Measurements from ENCODE around the gene ANO4.

Gene ANO4

GRCh38 chr12:101001669-101002068 lies 207.1 kb downstream of the ANO4 start:
- peak; percentile 70 for ATAC-seq
- H3K27me3 Mint-ChIP-seq: no peaks in the 10 kb centered on the region
- peaks cover 6% of the 10 kb centered on the region for H3K4me1 Mint-ChIP-seq

GRCh38 chr12:101002696-101003419 lies 208.3 kb downstream of the ANO4 start:
- Mint-ChIP-seq H3K27ac (no peak overlapping the region), H3K9me3 (peaks cover 15% of the 10 kb centered on the region), H3K27me3 (no peaks in the 10 kb centered on the region), H3K36me3 (no peaks in the 10 kb centered on the region), H3K4me3 (no peak overlapping the region), H3K4me1 (peaks cover 6% of the 10 kb centered on the region)
- no peak for ATAC-seq

More at GRCh38 chr12:101001669-101002068, 207.1 kb downstream of the ANO4 start:
- Mint-ChIP-seq H3K4me3 (no peak overlapping the region), H3K9me3 (peaks cover 15% of the 10 kb centered on the region), H3K36me3 (no peaks in the 10 kb centered on the region), H3K27ac (no peak overlapping the region)

GRCh38 chr12:101004898-101005297 lies 210.3 kb downstream of the ANO4 start:
- no peak overlapping the region for H3K27ac Mint-ChIP-seq
- H3K27me3 Mint-ChIP-seq: no peaks in the 10 kb centered on the region
- no peak overlapping the region for H3K4me3 Mint-ChIP-seq
- H3K36me3 Mint-ChIP-seq: no peaks in the 10 kb centered on the region
- H3K4me1 Mint-ChIP-seq: peaks cover 6% of the 10 kb centered on the region
- ATAC-seq: no peak
- H3K9me3 Mint-ChIP-seq: peaks cover 18% of the 10 kb centered on the region

- peaks cover 13% of the 10 kb centered on the region for H3K9me3 Mint-ChIP-seq
- no peaks in the 10 kb centered on the region for H3K4me1 Mint-ChIP-seq
- no peak for ATAC-seq
- H3K27ac Mint-ChIP-seq: no peak overlapping the region
- H3K36me3 Mint-ChIP-seq: no peaks in the 10 kb centered on the region
- no peak overlapping the region for H3K4me3 Mint-ChIP-seq
- no peaks in the 10 kb centered on the region for H3K27me3 Mint-ChIP-seq
These were observed 214.7 kb downstream of the ANO4 start for GRCh38 chr12:101009274-101009673.

- no peaks in the 10 kb centered on the region for H3K27me3 Mint-ChIP-seq
These were observed 216.3 kb downstream of the ANO4 start for GRCh38 chr12:101010896-101011295.

GRCh38 chr12:101013993-101014392 lies 219.4 kb downstream of the ANO4 start:
- H3K4me1 Mint-ChIP-seq: no peaks in the 10 kb centered on the region
- H3K4me3 Mint-ChIP-seq: no peak overlapping the region
- no peaks in the 10 kb centered on the region for H3K27me3 Mint-ChIP-seq
- H3K9me3 Mint-ChIP-seq: peaks cover 7% of the 10 kb centered on the region
- no peaks in the 10 kb centered on the region for H3K36me3 Mint-ChIP-seq
- no peak overlapping the region for H3K27ac Mint-ChIP-seq
- no peak for ATAC-seq

More at GRCh38 chr12:101010896-101011295, 216.3 kb downstream of the ANO4 start:
- H3K27ac Mint-ChIP-seq: no peak overlapping the region
- H3K4me3 Mint-ChIP-seq: no peak overlapping the region
- no peaks in the 10 kb centered on the region for H3K4me1 Mint-ChIP-seq
- H3K9me3 Mint-ChIP-seq: peaks cover 11% of the 10 kb centered on the region
- ATAC-seq: no peak
- H3K36me3 Mint-ChIP-seq: no peaks in the 10 kb centered on the region

- Mint-ChIP-seq H3K27ac (no peak overlapping the region), H3K27me3 (peaks cover 2% of the 10 kb centered on the region), H3K4me1 (no peaks in the 10 kb centered on the region), H3K36me3 (no peaks in the 10 kb centered on the region), H3K9me3 (peaks cover 4% of the 10 kb centered on the region), H3K4me3 (no peak overlapping the region)
- ATAC-seq: no peak
These were observed 220.5 kb downstream of the ANO4 start for GRCh38 chr12:101015044-101015443.

GRCh38 chr12:101018540-101018939 lies 224.0 kb downstream of the ANO4 start:
- no peaks in the 10 kb centered on the region for H3K4me1 Mint-ChIP-seq
- peaks cover 4% of the 10 kb centered on the region for H3K9me3 Mint-ChIP-seq
- H3K36me3 Mint-ChIP-seq: no peaks in the 10 kb centered on the region
- H3K27ac Mint-ChIP-seq: no peak overlapping the region
- no peak overlapping the region for H3K4me3 Mint-ChIP-seq
- peaks cover 9% of the 10 kb centered on the region for H3K27me3 Mint-ChIP-seq
- no peak for ATAC-seq

- Mint-ChIP-seq H3K27me3 (peaks cover 9% of the 10 kb centered on the region), H3K4me3 (no peak overlapping the region), H3K4me1 (no peaks in the 10 kb centered on the region), H3K36me3 (no peaks in the 10 kb centered on the region), H3K27ac (no peak overlapping the region), H3K9me3 (peaks cover 4% of the 10 kb centered on the region)
- no peak for ATAC-seq
These were observed 224.6 kb downstream of the ANO4 start for GRCh38 chr12:101019201-101019600.

- no peak for ATAC-seq
- Mint-ChIP-seq H3K27ac (no peak overlapping the region), H3K9me3 (peaks cover 4% of the 10 kb centered on the region), H3K36me3 (no peaks in the 10 kb centered on the region), H3K27me3 (peaks cover 9% of the 10 kb centered on the region), H3K4me3 (no peak overlapping the region), H3K4me1 (no peaks in the 10 kb centered on the region)
These were observed 225.1 kb downstream of the ANO4 start for GRCh38 chr12:101019667-101020066.

GRCh38 chr12:101021442-101021841 lies 226.9 kb downstream of the ANO4 start:
- Mint-ChIP-seq H3K9me3 (peaks cover 4% of the 10 kb centered on the region), H3K27ac (no peak overlapping the region), H3K36me3 (no peaks in the 10 kb centered on the region), H3K27me3 (peaks cover 9% of the 10 kb centered on the region), H3K4me1 (no peaks in the 10 kb centered on the region), H3K4me3 (no peak overlapping the region)
- ATAC-seq: no peak

- H3K4me3 Mint-ChIP-seq: no peak overlapping the region
- H3K27me3 Mint-ChIP-seq: peaks cover 9% of the 10 kb centered on the region
- ATAC-seq: no peak
- H3K27ac Mint-ChIP-seq: no peak overlapping the region
- no peaks in the 10 kb centered on the region for H3K36me3 Mint-ChIP-seq
- H3K4me1 Mint-ChIP-seq: no peaks in the 10 kb centered on the region
- peaks cover 4% of the 10 kb centered on the region for H3K9me3 Mint-ChIP-seq
These were observed 227.4 kb downstream of the ANO4 start for GRCh38 chr12:101021911-101022388.

GRCh38 chr12:101027200-101027599 lies 232.6 kb downstream of the ANO4 start:
- Mint-ChIP-seq H3K36me3 (no peaks in the 10 kb centered on the region), H3K27ac (no peak overlapping the region), H3K4me1 (no peaks in the 10 kb centered on the region), H3K9me3 (peaks cover 19% of the 10 kb centered on the region), H3K27me3 (no peaks in the 10 kb centered on the region), H3K4me3 (no peak overlapping the region)
- ATAC-seq: no peak

GRCh38 chr12:101027816-101028215 lies 233.2 kb downstream of the ANO4 start:
- Mint-ChIP-seq H3K4me3 (no peak overlapping the region), H3K9me3 (peaks cover 20% of the 10 kb centered on the region), H3K27me3 (no peaks in the 10 kb centered on the region), H3K36me3 (no peaks in the 10 kb centered on the region), H3K4me1 (no peaks in the 10 kb centered on the region), H3K27ac (no peak overlapping the region)
- no peak for ATAC-seq

GRCh38 chr12:101038289-101038871 lies 243.8 kb downstream of the ANO4 start:
- Mint-ChIP-seq H3K4me1 (no peaks in the 10 kb centered on the region), H3K27ac (no peak overlapping the region), H3K36me3 (no peaks in the 10 kb centered on the region), H3K9me3 (peaks cover 9% of the 10 kb centered on the region), H3K4me3 (no peak overlapping the region), H3K27me3 (no peaks in the 10 kb centered on the region)
- no peak for ATAC-seq

Data from stimulated activated memory B cell treated with anti-CD40 and anti-IgM and Interleukin-4, amounts not matched to agents 10 μg/mL and 1 μg/mL and 100 μg/mL, for 72 hours (primary cell).